PC-9 (cell line): ENCODE results near the gene CCDC8.
"Not testable (repeated sequence)": the region's sequence is repeated elsewhere in the genome, so short reads cannot be mapped to it uniquely, and the experiment has no call there.

ENCODE experiments used
- CTCF ChIP-seq: fragments of 200-600 bp; sonication (generic); conservative IDR thresholded peaks from 2 replicates; pipeline ENCODE4 v1.6.1; 2017; ENCODE audit warnings: mixed run types, antibody characterized with exemption, mild to moderate bottlenecking, moderate library complexity
- EZH2 ChIP-seq: fragments of 200-600 bp; sonication (generic); IDR thresholded peaks from 2 replicates; pipeline ENCODE4 v1.8.0; 2017; ENCODE audit warnings: antibody characterized with exemption, low read depth

DNA sequence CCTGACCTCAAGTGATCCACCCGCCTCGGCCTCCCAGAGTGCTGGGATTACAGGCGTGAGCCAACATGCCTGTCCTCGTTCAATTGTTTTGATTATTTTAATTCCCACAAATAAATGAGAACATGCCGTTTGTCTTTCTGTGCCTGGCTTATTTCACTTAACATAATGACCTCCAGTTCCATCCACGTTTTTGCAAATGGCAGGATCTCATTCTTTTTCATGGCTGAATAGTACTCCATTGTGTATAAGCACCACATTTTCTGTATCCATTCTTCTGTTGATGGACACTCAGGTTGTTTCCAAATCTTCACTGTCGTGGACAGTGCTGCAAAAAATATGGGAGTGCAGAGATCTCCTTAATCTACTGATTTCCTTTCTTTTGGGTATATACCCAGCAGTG lies 20.1 kb upstream of the CCDC8 start:
- not testable (repeated sequence) for TF ChIP-seq CTCF, EZH2
